ENCODE results near the gene PLEKHA5.
"Not testable (repeated sequence)": the region's sequence is repeated elsewhere in the genome, so short reads cannot be mapped to it uniquely, and the experiment has no call there.

Gene PLEKHA5

GRCh38 chr12:19351346-19351745 is 221.8 kb downstream of the PLEKHA5 start:
- no peak for DNase-seq

GRCh38 chr12:19369691-19370148 is 240.2 kb downstream of the PLEKHA5 start:
- no peak for DNase-seq

GRCh38 chr12:19373586-19373985 is 244.1 kb downstream of the PLEKHA5 start:
- no peak for DNase-seq

GRCh38 chr12:19375888-19376287 is 246.4 kb downstream of the PLEKHA5 start:
- DNase-seq: no peak

GRCh38 chr12:19376691-19377090 is 247.2 kb downstream of the PLEKHA5 start:
- DNase-seq: no peak

GRCh38 chr12:19382111-19382526 is 252.6 kb downstream of the PLEKHA5 start:
- DNase-seq: peak; percentile 6

GRCh38 chr12:19382563-19382962 is 253.0 kb downstream of the PLEKHA5 start:
- no peak for DNase-seq

- no peak for DNase-seq
Observed at GRCh38 chr12:19387161-19387560, 257.6 kb downstream of the PLEKHA5 start.

- no peak for DNase-seq
Observed at GRCh38 chr12:19388131-19388549, 258.6 kb downstream of the PLEKHA5 start.

- no peak for DNase-seq
Observed at GRCh38 chr12:19390051-19390598, 260.6 kb downstream of the PLEKHA5 start.

- not testable (repeated sequence) for DNase-seq
Observed at GRCh38 chr12:19392644-19393043, 263.1 kb downstream of the PLEKHA5 start.

GRCh38 chr12:19394385-19394784 is 264.9 kb downstream of the PLEKHA5 start:
- no peak for DNase-seq

GRCh38 chr12:19397534-19397933 is 268.0 kb downstream of the PLEKHA5 start:
- no peak for DNase-seq

- no peak for DNase-seq
Observed at GRCh38 chr12:19398376-19399363, 269.1 kb downstream of the PLEKHA5 start.

GRCh38 chr12:19400649-19401285 is 271.2 kb downstream of the PLEKHA5 start:
- not testable (repeated sequence) for DNase-seq

- DNase-seq: no peak
Observed at GRCh38 chr12:19402211-19402610, 272.7 kb downstream of the PLEKHA5 start.

- DNase-seq: no peak
Observed at GRCh38 chr12:19402743-19403431, 273.4 kb downstream of the PLEKHA5 start.

- no peak for DNase-seq
Observed at GRCh38 chr12:19404242-19404880, 274.8 kb downstream of the PLEKHA5 start.

- DNase-seq: no peak
Observed at GRCh38 chr12:19409376-19409775, 279.8 kb downstream of the PLEKHA5 start.

- DNase-seq: peak; percentile 40
Observed at GRCh38 chr12:19410211-19410610, 280.7 kb downstream of the PLEKHA5 start.

GRCh38 chr12:19410629-19411185 is 281.2 kb downstream of the PLEKHA5 start:
- peak; percentile 8 for DNase-seq

Data from NCI-H1436 (cell line).